EL (cell line): ENCODE data around the gene TRPM8.
"Not testable (repeated sequence)": the region's sequence is repeated elsewhere in the genome, so short reads cannot be mapped to it uniquely, and the experiment has no call there.

Source experiments
- DNase-seq: peaks from one replicate; pipeline ENCODE4 v3.0.0-alpha.2; 2016

TRPM8 gene

DNA sequence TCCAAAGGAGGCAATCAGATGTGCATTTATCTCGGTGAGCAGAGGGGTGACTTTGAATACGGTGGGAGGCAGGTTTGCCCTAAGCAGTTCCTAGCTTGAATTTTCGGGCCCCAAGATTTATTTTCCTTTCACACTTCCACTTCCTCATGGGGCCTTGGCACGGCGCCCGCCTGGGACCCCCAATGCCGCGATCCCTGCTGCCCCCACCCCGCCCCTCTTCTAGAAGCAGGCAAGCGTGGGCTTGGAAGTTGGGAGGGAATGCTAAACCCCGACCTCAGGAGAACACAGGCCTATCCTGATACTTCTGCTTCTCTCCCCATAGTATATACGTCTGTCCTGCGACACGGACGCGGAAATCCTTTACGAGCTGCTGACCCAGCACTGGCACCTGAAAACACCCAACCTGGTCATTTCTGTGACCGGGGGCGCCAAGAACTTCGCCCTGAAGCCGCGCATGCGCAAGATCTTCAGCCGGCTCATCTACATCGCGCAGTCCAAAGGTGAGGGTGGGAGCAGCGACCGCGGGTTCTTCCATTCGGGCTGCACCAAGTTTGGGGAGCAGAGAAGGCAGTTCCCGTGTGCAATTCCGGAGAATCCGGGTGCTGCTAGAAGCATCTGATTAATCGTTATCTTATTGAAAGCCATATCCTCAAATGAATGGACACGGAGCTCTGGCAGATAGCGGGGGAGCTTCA lies 21.6 kb downstream of the TRPM8 start:
- DNase-seq, result no peak

DNA sequence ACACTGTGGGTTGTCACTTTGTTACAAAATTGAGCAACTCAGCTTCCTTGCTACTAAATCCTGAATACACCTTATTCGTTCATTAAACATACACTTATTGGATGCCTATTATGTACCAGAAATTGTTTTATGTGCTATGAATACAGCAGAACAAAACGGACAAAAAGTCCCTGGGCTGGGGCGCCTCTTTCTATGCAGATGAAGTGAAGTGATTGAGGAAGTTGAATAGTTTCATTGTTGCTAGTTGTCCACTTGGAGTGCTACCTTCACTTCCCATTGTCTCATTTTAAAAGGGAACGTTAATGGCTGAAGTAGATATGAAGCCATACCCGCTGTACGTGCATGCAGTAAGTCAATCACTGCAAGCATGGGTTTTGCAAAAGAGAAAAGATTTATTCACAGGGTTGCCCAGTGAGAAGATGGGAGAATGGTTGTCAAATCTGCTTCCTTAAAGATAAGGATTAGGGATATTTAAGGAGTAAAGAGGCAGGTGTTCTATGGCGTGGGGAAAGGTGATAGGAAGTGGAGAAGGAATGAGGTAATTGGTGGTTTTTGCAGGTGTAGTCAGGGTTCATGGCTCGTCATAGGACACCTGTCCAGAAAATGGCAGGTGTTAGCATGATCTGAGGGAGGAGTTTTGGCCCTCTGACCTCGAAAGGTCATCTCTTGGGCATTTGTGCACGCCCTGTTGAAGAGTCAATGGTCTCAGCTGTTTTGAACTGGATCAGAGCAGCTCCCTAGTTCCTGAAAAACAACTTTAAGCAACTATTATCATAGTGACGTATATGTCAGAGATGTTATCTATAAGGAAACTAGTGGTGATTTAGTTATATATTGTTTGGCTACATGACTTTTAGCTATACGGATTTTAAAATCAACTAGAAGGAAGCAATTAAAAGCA lies 23.5 kb downstream of the TRPM8 start:
- no peak for DNase-seq

DNA sequence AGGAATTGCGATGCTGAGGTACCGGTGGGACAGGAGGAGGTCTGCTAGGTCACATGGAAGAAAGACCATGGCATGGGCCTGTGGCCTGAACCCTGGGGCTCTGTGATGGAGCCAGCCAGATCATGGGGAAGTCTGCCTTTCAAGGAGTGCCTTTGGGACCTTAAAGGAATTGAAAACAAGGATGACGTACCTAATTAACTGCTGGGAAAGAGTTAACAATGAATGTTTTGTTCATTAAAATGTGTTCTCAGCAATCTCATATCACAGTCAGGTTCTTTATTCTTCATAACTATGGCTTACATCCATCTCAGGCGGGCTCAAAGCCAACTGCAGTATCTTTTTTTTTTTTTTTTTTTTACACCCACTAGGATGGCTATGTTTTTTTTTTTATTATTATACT lies 25.6 kb downstream of the TRPM8 start:
- no peak for DNase-seq

GRCh38 chr2:233944269-233944668 lies 27.1 kb downstream of the TRPM8 start:
- DNase-seq, result no peak

DNA sequence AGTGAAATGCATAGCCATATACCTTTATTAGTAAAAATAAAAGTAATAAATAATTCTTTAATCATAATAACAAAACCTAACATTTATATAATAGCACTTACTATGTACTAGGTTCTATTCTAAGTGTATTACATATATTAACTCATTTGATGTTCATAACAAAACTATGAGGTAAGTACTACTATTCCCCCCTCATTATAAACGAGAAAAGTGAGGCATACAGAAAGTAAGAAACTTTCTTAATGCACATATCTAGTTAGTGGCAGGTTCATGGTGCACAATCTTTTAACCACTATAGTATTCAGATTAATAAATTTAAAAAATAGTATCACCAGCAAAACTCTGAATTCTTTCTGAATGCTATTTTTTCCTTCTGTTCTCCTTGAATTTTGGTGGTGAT lies 27.5 kb downstream of the TRPM8 start:
- no peak for DNase-seq

DNA sequence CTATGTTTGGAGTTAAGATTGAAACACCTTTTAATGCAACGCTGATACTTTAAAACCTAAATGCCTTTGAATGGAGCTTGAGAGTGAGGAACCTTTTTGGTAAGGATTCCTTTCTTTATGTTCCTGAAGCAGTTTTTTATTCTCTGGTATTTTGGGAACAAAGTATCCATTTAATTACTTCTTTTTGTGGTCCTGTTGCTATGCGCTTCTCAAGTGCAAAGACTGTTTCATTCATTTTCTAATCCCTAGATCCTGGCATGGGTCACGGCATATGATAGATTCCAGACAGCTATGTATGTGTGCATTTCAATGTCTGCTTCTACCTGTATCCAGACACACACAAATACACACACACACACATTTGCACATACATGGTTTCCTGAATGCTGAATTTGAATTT lies 28.0 kb downstream of the TRPM8 start:
- DNase-seq, result no peak

- no peak for DNase-seq
Observed at GRCh38 chr2:233950078-233950825, 33.1 kb downstream of the TRPM8 start.

DNA sequence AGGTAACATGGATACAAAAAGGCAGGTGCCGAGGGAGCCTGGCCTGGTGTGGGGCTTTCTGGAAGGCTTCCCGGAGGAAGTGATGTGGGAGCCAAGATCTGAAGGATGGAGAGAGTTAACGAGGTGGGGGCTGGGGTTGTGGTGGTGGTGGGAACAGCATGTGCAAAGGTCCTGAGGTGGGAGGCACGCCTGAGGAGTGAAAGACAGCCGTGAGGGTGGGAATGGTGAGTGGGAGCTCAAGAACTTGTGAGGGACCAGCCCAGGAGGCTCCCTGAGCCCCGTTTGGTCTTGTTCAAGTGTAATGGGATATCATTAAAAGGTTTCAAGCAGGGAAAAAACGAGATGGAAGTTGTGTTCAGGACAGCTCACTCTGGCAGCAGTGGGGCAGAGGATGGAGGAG lies 35.2 kb downstream of the TRPM8 start:
- no peak for DNase-seq

DNA sequence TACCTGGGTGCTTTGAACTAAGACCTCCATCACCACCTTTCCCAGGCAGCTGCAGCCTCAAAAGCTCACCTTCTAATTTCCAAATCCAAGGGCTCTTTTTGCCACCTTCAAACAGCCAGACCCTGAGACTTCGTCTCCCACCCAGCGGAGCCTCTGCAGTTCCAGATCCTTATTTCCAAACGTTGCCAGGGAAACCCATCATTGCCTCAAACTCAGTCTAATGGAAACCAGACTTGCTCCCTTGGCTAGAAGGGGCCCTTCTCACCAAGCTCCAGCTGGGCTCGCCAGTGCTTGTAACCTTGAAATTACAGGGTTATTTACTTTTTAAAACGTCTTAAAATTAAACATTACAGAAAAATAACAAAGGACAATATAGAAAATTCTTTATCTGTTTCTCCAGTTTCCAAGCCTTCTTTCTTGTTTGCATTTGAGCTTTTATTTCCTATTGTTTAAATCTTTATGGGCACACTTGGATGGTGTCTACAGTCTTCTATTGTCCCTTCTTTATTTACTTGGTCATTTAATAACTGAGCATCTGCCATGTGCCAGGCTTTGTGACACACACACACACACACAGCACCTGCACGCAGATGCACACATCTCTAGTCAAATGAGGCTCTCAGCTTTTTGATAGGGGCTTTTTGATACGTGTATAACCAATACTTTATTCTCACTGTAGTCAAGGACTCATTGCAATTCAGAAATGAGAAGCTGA lies 36.1 kb downstream of the TRPM8 start:
- DNase-seq, result no peak

DNA sequence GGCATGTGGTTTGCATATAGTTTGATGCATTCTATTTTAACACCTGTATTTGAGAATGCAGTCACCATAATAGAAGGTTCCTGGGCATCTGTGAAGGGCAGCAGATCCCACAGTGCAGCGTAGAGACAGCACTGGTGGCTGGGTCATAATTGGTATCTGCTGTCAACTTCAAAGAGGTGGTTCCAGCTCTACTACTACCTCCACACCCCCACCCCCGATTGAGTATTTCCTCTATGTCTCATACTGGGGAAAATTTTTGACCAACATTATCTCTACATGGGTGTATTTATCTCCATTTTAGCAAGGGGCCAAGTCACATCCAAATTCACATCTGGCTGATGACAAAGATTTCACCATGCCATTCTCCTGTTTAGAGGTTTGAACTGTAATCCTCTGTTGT lies 43.0 kb downstream of the TRPM8 start:
- no peak for DNase-seq

DNA sequence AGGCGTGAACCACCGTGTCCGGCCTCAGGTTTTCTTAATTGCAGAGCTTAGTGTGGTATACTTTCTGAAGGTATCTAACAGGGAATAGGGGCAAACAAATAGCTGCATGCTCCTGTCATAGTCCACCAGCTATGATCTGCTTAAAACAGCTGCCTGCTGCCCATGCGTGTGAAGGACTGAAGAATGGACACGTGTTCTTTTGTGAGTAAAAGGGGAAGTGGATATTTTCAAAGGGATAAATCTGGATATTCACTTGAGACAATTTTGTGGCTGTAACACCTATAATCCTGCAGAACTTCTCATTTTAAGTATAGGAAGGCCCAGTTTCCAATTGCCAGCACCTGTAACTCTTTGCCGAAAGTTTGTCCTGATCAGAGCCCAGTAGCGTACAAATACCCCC lies 44.7 kb downstream of the TRPM8 start:
- no peak for DNase-seq

GRCh38 chr2:233964581-233964980 lies 47.4 kb downstream of the TRPM8 start:
- peak; percentile 64 for DNase-seq

- peak; percentile 22 for DNase-seq
Observed at GRCh38 chr2:233965032-233965603, 47.9 kb downstream of the TRPM8 start.

DNA sequence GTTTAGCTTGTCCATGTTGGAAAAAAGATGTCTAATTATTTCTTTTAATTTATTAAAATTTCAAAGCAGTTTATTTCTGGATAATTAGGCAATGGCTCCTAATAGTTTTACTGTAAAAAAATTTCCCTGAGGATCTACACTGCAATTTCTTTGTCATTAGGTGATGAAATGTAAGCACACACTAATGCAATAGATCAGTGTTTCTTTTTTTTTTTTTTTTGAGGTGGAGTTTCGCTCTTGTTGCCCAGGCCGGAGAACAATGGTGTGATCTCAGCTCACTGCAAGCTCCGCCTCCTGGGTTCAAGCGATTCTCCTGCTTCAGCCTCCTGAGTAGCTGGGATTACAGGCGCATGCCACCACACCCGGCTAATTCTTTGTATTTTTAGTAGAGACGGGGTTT lies 48.5 kb downstream of the TRPM8 start:
- DNase-seq, result not testable (repeated sequence)

GRCh38 chr2:233966388-233966787 lies 49.2 kb downstream of the TRPM8 start:
- DNase-seq, result no peak

GRCh38 chr2:233967164-233967563 lies 50.0 kb downstream of the TRPM8 start:
- no peak for DNase-seq

GRCh38 chr2:233968556-233968955 lies 51.4 kb downstream of the TRPM8 start:
- DNase-seq, result no peak

- not testable (repeated sequence) for DNase-seq
Observed at GRCh38 chr2:233972460-233972859, 55.3 kb downstream of the TRPM8 start.

GRCh38 chr2:233972941-233973575 lies 55.9 kb downstream of the TRPM8 start:
- DNase-seq, result no peak

- no peak for DNase-seq
Observed at GRCh38 chr2:233973786-233974185, 56.6 kb downstream of the TRPM8 start.

DNA sequence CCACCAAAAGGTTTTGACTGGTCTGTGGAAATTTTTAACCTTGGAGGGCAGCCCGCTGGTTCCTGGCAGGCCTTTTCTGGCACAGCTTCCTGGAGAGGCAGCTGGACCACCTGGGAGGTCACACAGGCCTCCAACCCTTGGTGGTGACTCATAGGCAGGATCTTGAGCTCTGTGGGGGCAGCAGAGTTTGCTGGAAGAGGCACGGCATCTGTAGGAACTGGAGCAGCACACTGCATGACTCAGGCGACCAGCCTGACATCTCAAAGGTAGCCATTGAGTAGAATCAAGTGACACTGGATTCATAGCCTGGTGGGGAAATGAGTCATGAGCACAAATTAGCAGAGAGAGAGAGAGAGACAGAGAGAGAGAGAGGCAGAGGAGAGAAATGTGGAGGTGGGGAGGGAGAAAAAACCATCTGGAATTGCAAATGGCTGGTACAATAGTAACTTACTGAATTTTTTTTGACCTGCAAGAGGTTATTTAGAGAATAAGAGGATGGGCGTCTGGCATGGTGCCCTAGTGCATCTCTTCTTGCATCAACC lies 57.4 kb downstream of the TRPM8 start:
- peak; percentile 97 for DNase-seq

DNA sequence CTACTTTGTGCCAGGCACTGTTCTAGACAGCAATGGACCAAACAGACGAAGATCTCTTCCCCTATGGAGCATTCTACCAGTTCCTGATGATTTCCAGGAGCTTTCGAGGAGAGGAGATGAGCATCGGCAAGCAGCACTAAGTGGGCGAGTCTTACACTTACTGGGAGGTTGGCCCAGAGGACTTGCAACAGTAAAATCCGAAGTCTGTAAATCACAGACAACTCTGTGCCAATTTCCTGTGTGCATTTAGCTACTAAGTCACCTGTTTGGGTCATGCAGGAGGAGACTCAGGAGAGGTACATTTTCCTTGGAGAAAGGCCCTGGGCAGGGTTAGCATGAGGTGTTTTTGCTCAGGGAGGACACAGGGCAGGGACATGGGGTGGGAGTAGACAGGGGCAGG lies 58.9 kb downstream of the TRPM8 start:
- no peak for DNase-seq
